ENCODE results near the gene SLC41A3. TPM values are rescaled to one million over a fixed set of nuclear protein-coding genes. Genes with fewer than 3 reads are reported as not detected.

Gene SLC41A3
- total RNA-seq, 2 donors from 2014 or later: 46.8 to 50.4 TPM

DNA sequence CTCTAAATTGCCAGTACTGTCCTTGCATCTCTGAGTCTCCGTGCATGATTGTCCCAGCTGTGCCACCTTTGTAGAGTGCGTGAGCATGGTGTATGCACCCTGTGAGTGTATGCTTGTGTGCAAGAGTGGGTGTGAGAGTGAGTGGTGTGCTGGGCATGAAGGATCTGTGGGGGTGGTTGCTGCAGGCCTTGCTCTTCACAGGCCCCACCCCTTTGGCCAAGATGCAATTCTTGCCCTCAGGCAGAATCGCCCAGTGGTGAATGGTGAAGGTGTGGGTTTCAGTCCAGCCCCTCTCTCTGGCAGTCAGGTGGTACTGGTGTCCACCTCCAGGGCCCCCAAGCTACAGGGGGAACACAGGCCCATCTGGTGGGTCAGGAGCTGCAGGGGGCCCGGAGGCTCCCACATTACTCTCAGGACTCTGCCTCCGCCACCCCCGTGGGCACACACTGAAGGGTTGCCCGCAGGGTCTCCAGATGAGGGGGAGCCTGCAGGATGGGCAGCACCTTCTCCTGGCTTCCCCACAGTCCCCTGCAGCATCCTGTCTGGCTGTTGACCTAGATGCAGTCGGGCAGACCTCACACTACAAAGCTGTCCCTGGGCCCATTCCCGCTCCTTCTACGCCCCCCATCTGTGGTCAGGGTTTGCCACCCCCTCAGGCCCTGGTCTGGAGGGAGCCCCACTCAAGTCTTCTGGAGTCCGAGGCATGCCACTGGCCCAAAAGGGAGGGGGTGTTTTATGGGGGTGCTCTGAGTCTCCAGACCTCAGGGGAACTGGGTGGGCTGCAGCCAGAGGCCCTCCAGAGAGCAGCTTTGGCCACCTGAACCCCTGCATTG is 123.3 kb downstream of the SLC41A3 start:
- no peak overlapping the region for H3K4me3 ChIP-seq (ENCODE audit: low read length)
- H3K4me3 Mint-ChIP-seq: no peak overlapping the region
- peaks cover 25% of the 10 kb centered on the region for H3K27me3 Mint-ChIP-seq (ENCODE audit: insufficient read depth)
- TF ChIP-seq, protein P1, sequence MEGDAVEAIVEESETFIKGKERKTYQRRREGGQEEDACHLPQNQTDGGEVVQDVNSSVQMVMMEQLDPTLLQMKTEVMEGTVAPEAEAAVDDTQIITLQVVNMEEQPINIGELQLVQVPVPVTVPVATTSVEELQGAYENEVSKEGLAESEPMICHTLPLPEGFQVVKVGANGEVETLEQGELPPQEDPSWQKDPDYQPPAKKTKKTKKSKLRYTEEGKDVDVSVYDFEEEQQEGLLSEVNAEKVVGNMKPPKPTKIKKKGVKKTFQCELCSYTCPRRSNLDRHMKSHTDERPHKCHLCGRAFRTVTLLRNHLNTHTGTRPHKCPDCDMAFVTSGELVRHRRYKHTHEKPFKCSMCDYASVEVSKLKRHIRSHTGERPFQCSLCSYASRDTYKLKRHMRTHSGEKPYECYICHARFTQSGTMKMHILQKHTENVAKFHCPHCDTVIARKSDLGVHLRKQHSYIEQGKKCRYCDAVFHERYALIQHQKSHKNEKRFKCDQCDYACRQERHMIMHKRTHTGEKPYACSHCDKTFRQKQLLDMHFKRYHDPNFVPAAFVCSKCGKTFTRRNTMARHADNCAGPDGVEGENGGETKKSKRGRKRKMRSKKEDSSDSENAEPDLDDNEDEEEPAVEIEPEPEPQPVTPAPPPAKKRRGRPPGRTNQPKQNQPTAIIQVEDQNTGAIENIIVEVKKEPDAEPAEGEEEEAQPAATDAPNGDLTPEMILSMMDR (conservative IDR thresholded peaks at IDR 0.05): no peak
- H3K36me3 Mint-ChIP-seq (ENCODE audit: low read depth): no peaks in the 10 kb centered on the region
- peaks cover 3% of the 10 kb centered on the region for H3K9me3 Mint-ChIP-seq
- no peak for DNase-seq
- no peak overlapping the region for H3K27ac ChIP-seq (ENCODE audit: low read depth, low read length)
- no peak overlapping the region for H3K27ac Mint-ChIP-seq
- H3K27me3 ChIP-seq (ENCODE audit: control insufficient read depth, insufficient read depth, low read length, poor library complexity, severe bottlenecking): peaks cover 41% of the 10 kb centered on the region
- no peaks in the 10 kb centered on the region for H3K36me3 ChIP-seq (ENCODE audit: control insufficient read depth, insufficient read depth, low read length)
- no peaks in the 10 kb centered on the region for H3K4me1 ChIP-seq (ENCODE audit: control insufficient read depth, insufficient read depth, low read length)
- H3K4me1 Mint-ChIP-seq: no peaks in the 10 kb centered on the region
- no peaks in the 10 kb centered on the region for H3K9me3 ChIP-seq (ENCODE audit: control insufficient read depth, low read length)
- no peak overlapping the region for H3K9ac ChIP-seq (ENCODE audit: extremely low read depth, low read length, poor library complexity, severe bottlenecking)
- 92 to 97% methylated on average over 5 to 11 of the region's 11 CpGs for WGBS, 2 experiments (ENCODE audit: insufficient coverage in 1 of 2, insufficient read length in 1 of 2)

DNA sequence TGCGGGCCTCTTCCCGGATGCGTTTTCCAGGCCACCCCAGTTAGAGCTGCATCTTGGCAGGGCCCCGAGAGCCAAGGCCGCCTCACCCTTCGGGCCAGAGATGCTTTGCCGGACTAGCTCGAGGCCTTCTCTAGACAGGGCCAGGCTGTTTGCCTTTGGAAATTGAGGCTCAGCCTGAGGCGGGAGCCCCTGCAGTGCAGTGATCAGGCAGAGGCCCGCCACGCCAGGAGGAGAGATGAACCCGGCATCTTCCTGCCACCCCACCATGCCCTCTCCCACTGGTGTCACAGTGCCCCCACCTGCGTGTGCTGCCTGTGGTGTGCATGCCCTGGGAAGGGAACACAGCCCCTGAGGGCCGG is 123.9 kb downstream of the SLC41A3 start:
- Histone ChIP-seq H3K9me3 (ENCODE audit: control insufficient read depth, low read length) (no peaks in the 10 kb centered on the region), H3K4me3 (ENCODE audit: low read length) (no peak overlapping the region), H3K27ac (ENCODE audit: low read depth, low read length) (no peak overlapping the region), H3K4me1 (ENCODE audit: control insufficient read depth, insufficient read depth, low read length) (no peaks in the 10 kb centered on the region), H3K9ac (ENCODE audit: extremely low read depth, low read length, poor library complexity, severe bottlenecking) (no peak overlapping the region), H3K36me3 (ENCODE audit: control insufficient read depth, insufficient read depth, low read length) (no peaks in the 10 kb centered on the region), H3K27me3 (ENCODE audit: control insufficient read depth, insufficient read depth, low read length, poor library complexity, severe bottlenecking) (peaks cover 41% of the 10 kb centered on the region)
- peaks cover 30% of the 10 kb centered on the region for H3K27me3 Mint-ChIP-seq (ENCODE audit: insufficient read depth)
- no peak overlapping the region for H3K4me3 Mint-ChIP-seq
- peaks cover 3% of the 10 kb centered on the region for H3K9me3 Mint-ChIP-seq
- no peak overlapping the region for H3K27ac Mint-ChIP-seq
- TF ChIP-seq, protein P1 (conservative IDR thresholded peaks at IDR 0.05): no peak
- DNase-seq: no peak
- no peaks in the 10 kb centered on the region for H3K4me1 Mint-ChIP-seq
- WGBS, 2 experiments (ENCODE audit: insufficient coverage in 1 of 2, insufficient read length in 1 of 2): 89 to 93% methylated on average over 3 to 14 of the region's 14 CpGs
- H3K36me3 Mint-ChIP-seq (ENCODE audit: low read depth): no peaks in the 10 kb centered on the region

DNA sequence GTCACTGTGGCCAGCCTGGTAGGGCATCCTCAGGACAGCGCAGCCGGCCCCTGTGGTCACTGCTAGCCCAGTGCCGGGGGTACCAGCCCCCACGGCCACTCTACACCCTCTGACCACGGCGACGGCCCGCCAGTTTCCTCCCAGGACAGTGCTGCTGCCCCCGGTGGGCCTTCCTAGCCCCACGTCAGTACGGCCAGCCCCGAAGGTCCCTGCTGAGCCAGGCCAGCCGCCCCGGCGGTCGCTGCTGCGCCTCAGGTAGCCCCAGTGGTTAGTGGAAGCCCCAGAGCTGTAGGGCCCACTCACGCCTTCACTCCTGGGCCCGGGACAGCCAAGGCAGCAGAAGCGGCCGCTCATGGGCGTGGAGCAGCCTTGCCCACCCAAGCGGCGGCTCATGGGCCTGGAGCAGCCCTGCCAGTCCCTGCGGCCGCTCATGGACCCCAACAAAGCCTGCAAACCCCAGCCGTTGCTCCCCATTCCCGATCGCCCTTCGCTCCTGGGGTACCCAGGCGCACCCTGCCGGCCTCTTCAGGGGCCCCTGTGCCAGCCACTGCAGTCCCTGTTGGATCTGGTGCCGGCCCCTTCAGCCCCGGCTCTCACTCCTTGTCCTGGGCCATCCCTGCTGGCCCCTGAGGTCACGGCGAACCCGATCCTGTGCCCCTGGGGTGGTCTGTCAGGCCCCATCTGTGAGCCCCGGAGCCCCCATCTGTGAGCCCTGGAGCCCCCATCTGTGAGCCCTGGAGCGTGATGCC is 124.4 kb downstream of the SLC41A3 start:
- peaks cover 44% of the 10 kb centered on the region for H3K27me3 ChIP-seq (ENCODE audit: control insufficient read depth, insufficient read depth, low read length, poor library complexity, severe bottlenecking)
- 94 to 100% methylated on average over 10 to 39 of the region's 39 CpGs for WGBS, 2 experiments (ENCODE audit: insufficient coverage in 1 of 2, insufficient read length in 1 of 2)

More for the DNA sequence above, 124.4 kb downstream of the SLC41A3 start:
- Histone ChIP-seq H3K4me3 (ENCODE audit: low read length) (no peak overlapping the region), H3K36me3 (ENCODE audit: control insufficient read depth, insufficient read depth, low read length) (no peaks in the 10 kb centered on the region), H3K4me1 (ENCODE audit: control insufficient read depth, insufficient read depth, low read length) (no peaks in the 10 kb centered on the region), H3K9me3 (ENCODE audit: control insufficient read depth, low read length) (no peaks in the 10 kb centered on the region), H3K9ac (ENCODE audit: extremely low read depth, low read length, poor library complexity, severe bottlenecking) (no peak overlapping the region), H3K27ac (ENCODE audit: low read depth, low read length) (no peak overlapping the region)
- Mint-ChIP-seq H3K9me3 (peaks cover 3% of the 10 kb centered on the region), H3K27ac (no peak overlapping the region), H3K4me1 (no peaks in the 10 kb centered on the region), H3K36me3 (ENCODE audit: low read depth) (no peaks in the 10 kb centered on the region), H3K4me3 (no peak overlapping the region), H3K27me3 (ENCODE audit: insufficient read depth) (peaks cover 36% of the 10 kb centered on the region)
- peak; percentile 59 for DNase-seq
- TF ChIP-seq, protein P1 (conservative IDR thresholded peaks at IDR 0.05): peak; percentile 37
